Erythroblast (primary cell): ENCODE measurements around the gene IL36G.

Source experiments
- GATA1 ChIP-seq: IDR thresholded peaks from 2 replicates; pipeline ENCODE4 v1.6.1; 2011; ENCODE audit warnings: low read depth, mild to moderate bottlenecking, control low read depth, low read length, moderate library complexity
- POLR2A ChIP-seq: IDR thresholded peaks from 2 replicates; pipeline ENCODE4 v1.6.1; 2011; ENCODE audit warnings: mild to moderate bottlenecking, low read length

DNA sequence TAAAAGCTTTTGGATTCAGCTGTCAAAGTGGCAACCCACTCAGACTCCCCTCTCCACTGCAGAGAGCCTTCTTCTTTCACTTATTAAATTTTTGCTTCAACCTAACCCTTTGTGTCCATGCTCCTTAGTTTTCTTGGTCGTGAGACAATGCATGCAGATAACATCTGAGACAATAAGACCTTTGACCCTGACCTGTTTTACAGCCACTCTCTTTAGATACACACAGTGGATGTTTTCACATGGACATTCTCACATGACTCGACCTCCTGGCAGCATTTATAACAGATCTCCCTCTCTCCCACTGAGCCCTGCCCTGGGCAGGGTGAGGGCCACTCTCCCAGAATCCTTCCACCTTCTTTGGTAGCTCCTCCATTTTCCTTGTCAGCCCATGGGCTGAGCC is 30.4 kb upstream of the IL36G start:
- TF ChIP-seq POLR2A (no peak), GATA1 (no peak)
